Tibial nerve (tissue), 3 donors: Measurements from ENCODE around the gene FKBP10.

ENCODE experiments used
- POLR2A ChIP-seq, 2 donors: fragments of 450-650 bp; IDR thresholded peaks; one replicate each; pipeline ENCODE4 v1.6.1; 2017; ENCODE audit warnings: antibody characterized with exemption in 2 of 2, mild to moderate bottlenecking in 2 of 2, moderate library complexity in 2 of 2
- TF ChIP-seq, protein P1 (sequence below), 5 experiments: fragments of 200-600 bp in 3 of 5; fragments of 450-650 bp in 2 of 5; sonication (generic) in 3 of 5; IDR thresholded peaks; one replicate each; pipeline ENCODE4 v1.5.1; 2016 to 2019; ENCODE audit warnings: antibody characterized with exemption in 5 of 5, mild to moderate bottlenecking in 3 of 5, moderate library complexity in 2 of 5

DNA sequence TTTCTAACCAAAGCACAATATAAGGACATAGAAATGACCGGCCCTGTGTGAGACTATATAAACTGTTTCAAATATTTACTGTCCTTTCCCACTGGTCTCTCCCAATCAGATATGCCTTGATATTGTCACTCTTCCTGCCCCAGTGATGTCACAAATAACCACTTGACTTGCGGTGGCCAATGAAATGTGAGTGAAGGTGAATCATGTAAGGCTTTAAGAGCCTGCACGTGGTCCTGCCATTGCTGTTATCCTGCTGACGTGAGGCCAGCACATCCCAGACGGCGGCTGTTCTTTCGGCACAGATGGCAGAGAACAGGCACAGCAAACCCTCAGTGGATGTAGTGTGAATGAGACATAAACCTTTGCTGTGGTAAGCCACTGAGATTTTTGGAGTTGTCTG, 57.8 kb downstream of the FKBP10 start:
- TF ChIP-seq, protein P1, sequence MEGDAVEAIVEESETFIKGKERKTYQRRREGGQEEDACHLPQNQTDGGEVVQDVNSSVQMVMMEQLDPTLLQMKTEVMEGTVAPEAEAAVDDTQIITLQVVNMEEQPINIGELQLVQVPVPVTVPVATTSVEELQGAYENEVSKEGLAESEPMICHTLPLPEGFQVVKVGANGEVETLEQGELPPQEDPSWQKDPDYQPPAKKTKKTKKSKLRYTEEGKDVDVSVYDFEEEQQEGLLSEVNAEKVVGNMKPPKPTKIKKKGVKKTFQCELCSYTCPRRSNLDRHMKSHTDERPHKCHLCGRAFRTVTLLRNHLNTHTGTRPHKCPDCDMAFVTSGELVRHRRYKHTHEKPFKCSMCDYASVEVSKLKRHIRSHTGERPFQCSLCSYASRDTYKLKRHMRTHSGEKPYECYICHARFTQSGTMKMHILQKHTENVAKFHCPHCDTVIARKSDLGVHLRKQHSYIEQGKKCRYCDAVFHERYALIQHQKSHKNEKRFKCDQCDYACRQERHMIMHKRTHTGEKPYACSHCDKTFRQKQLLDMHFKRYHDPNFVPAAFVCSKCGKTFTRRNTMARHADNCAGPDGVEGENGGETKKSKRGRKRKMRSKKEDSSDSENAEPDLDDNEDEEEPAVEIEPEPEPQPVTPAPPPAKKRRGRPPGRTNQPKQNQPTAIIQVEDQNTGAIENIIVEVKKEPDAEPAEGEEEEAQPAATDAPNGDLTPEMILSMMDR (IDR thresholded peaks at IDR 0.05): no peak
- no peak for TF ChIP-seq POLR2A (IDR thresholded peaks at IDR 0.05)
